SU-DHL-6 (cell line): ENCODE results near the gene DAND5.
A peak's percentile ranks its signal among the peaks of the same experiment; 100 is the strongest.

ENCODE experiments used
- H2AFZ ChIP-seq: fragments of 200-600 bp; sonication (generic); 2 replicates; pipeline ENCODE4 v1.6.1; 2014; ENCODE audit warnings: low read depth, mild to moderate bottlenecking, moderate library complexity, mixed read lengths, antibody characterized with exemption, low read length; ENCODE audit not compliant: severe bottlenecking
- H3F3A ChIP-seq: fragments of 200-600 bp; shearing (Covaris generic); 2 replicates; pipeline ENCODE4 v1.6.0; 2016; ENCODE audit warnings: antibody characterized with exemption, mild to moderate bottlenecking; ENCODE audit not compliant: insufficient read depth
- H3K27ac ChIP-seq: fragments of 200-600 bp; sonication (generic); 2 replicates; pipeline ENCODE4 v1.5.1; 2016; ENCODE audit warnings: low read depth, mild to moderate bottlenecking, low read length, moderate library complexity, mixed read lengths
- H3K27me3 ChIP-seq: fragments of 200-600 bp; sonication (generic), shearing (Covaris generic); 2 replicates; pipeline ENCODE4 v1.6.0; 2014; ENCODE audit warnings: mild to moderate bottlenecking, low read length
- H3K36me3 ChIP-seq: fragments of 200-600 bp; sonication (generic); 2 replicates; pipeline ENCODE4 v1.6.1; 2014; ENCODE audit warnings: mild to moderate bottlenecking, low read length, mixed read lengths
- H3K4me2 ChIP-seq: fragments of 300-600, 200-600 bp; shearing (Covaris generic), sonication (generic); 2 replicates; pipeline ENCODE4 v1.6.0; 2014; ENCODE audit warnings: low read length, low read depth, mild to moderate bottlenecking; ENCODE audit not compliant: poor library complexity, severe bottlenecking
- H3K4me3 ChIP-seq: fragments of 200-600 bp; sonication (generic); 2 replicates; pipeline ENCODE4 v1.5.1; 2014; ENCODE audit warnings: antibody characterized with exemption, low read length, mild to moderate bottlenecking, mixed read lengths; ENCODE audit not compliant: insufficient read depth, poor library complexity, severe bottlenecking
- H3K79me2 ChIP-seq: fragments of 200-600 bp; sonication (generic); 2 replicates; pipeline ENCODE4 v1.6.1; 2014; ENCODE audit warnings: mild to moderate bottlenecking, low read length, moderate library complexity; ENCODE audit not compliant: insufficient read depth
- H3K9ac ChIP-seq: fragments of 200-600 bp; sonication (generic); 2 replicates; pipeline ENCODE4 v1.7.0; 2014; ENCODE audit warnings: mild to moderate bottlenecking, low read length
- H3K9me2 ChIP-seq: fragments of 200-600 bp; sonication (generic); replicated peaks from 2 replicates; pipeline ENCODE4 v1.6.1; 2014; ENCODE audit warnings: low read length; ENCODE audit not compliant: insufficient read depth
- H3K9me3 ChIP-seq: fragments of 200-600 bp; sonication (generic); 2 replicates; pipeline ENCODE4 v1.6.1; 2014; ENCODE audit warnings: low read length, mixed read lengths; ENCODE audit not compliant: insufficient read depth
- H4K20me1 ChIP-seq: fragments of 200-600 bp; sonication (generic); 2 replicates; pipeline ENCODE4 v1.6.1; 2014; ENCODE audit warnings: low read depth, mild to moderate bottlenecking, antibody characterized with exemption, low read length, moderate library complexity, mixed read lengths
- CTCF ChIP-seq: fragments of 200-600 bp; sonication (generic); IDR thresholded peaks from one replicate; pipeline ENCODE4 v1.5.1; 2017; ENCODE audit warnings: antibody characterized with exemption, mild to moderate bottlenecking, low read length, moderate library complexity; ENCODE audit not compliant: insufficient read depth, poor library complexity, severe bottlenecking
- EZH2phosphoT487 ChIP-seq: fragments of 200-600 bp; sonication (generic), shearing (Covaris generic); conservative IDR thresholded peaks from 2 replicates; pipeline ENCODE4 v1.6.1; 2018; ENCODE audit warnings: mild to moderate bottlenecking, antibody characterized with exemption, low read length, moderate library complexity, mixed read lengths

DAND5 gene

DNA sequence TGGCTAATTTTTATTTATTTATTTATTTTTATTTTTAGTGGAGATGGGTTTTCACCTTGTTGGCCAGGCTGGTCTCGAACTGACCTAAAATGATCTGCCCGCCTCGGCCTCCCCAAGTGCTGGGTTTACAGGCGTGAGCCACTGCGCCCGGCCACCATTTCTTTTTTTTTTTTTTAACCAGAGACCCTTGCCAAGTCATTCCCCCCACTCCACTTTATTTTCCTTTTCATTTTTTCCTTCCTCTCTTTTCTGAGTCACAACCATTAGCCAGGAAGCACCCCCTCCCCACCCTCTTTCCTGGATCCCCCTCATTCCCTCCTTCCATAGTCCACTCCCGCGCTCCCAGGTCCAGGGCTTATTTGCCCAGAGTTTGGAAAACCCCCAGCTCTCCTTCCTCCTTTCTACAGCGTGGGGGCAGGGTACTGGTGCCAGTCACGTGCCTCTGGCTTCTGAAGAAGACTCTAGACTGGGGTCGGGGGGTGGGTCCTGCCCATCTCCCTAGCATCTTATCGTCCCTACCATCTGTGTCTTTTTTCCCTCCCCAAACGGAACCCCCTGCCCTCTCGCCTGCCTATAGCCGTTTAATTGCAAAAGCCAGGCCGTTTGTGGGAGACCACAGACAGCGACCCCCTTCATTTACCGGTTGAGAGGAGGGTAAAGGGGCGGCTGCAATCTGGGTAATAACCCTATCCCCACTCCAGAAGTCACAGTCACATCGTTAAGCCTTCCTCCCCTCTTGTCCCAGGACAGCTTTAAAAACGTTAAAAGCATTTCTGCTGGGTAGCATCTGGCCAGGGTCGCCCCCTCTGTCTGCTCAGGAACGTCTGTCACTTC is 32.1 kb upstream of the DAND5 start:
- H3K27me3 ChIP-seq = no peaks in the 10 kb centered on the region
- peak overlapping the region; percentile 94 for H2AFZ ChIP-seq
- peaks cover 58% of the 10 kb centered on the region for H3F3A ChIP-seq
- H3K36me3 ChIP-seq = peaks cover 25% of the 10 kb centered on the region
- peak overlapping the region; percentile 48 for H3K4me3 ChIP-seq
- peaks cover 17% of the 10 kb centered on the region for H4K20me1 ChIP-seq
- peak overlapping the region; percentile 66 for H3K9ac ChIP-seq
- H3K4me2 ChIP-seq = peak overlapping the region; percentile 64
- H3K9me2 ChIP-seq = no peaks in the 10 kb centered on the region
- no peak for TF ChIP-seq CTCF
- no peak for TF ChIP-seq EZH2phosphoT487
- peaks cover 40% of the 10 kb centered on the region for H3K79me2 ChIP-seq
- no peaks in the 10 kb centered on the region for H3K9me3 ChIP-seq
- H3K27ac ChIP-seq = peak overlapping the region; percentile 92

GRCh38 chr19:12937927-12938778 is 31.2 kb upstream of the DAND5 start, which contains the start of gene CALR:
Gene CALR, plus strand, starts transcription at chr19:12938609. Its CDS starts 71 bp downstream, at chr19:12938680.
- Histone ChIP-seq H3K4me2 (peak within 1 kb of the TSS; percentile 85), H3K79me2 (peaks cover 32% of the 10 kb centered on the region), H3K9me3 (no peaks in the 10 kb centered on the region), H3K9ac (peak within 1 kb of the TSS; percentile 98), H3F3A (peaks cover 65% of the 10 kb centered on the region), H2AFZ (peak within 1 kb of the TSS; percentile 94), H3K4me3 (peak within 1 kb of the TSS; percentile 73), H3K36me3 (peaks cover 25% of the 10 kb centered on the region), H4K20me1 (peaks cover 14% of the 10 kb centered on the region), H3K9me2 (no peaks in the 10 kb centered on the region), H3K27me3 (no peaks in the 10 kb centered on the region), H3K27ac (peak within 1 kb of the TSS; percentile 92)
- TF ChIP-seq EZH2phosphoT487 (no peak), CTCF (no peak)

GRCh38 chr19:12938779-12939601 is 30.4 kb upstream of the DAND5 start:
- no peak overlapping the region for H2AFZ ChIP-seq
- H3K27ac ChIP-seq = peak overlapping the region; percentile 69
- H3K79me2 ChIP-seq = peaks cover 28% of the 10 kb centered on the region
- H3K9ac ChIP-seq = peak overlapping the region; percentile 98
- peak overlapping the region; percentile 85 for H3K4me2 ChIP-seq
- no peaks in the 10 kb centered on the region for H3K9me3 ChIP-seq
- H3K36me3 ChIP-seq = peaks cover 28% of the 10 kb centered on the region
- peaks cover 73% of the 10 kb centered on the region for H3F3A ChIP-seq
- no peaks in the 10 kb centered on the region for H3K9me2 ChIP-seq
- H4K20me1 ChIP-seq = peaks cover 14% of the 10 kb centered on the region
- no peaks in the 10 kb centered on the region for H3K27me3 ChIP-seq
- TF ChIP-seq CTCF (no peak), EZH2phosphoT487 (no peak)
- H3K4me3 ChIP-seq = peak overlapping the region; percentile 73
